ENCODE data around the gene SPRR2D. TPM values are rescaled to one million over a fixed set of nuclear protein-coding genes. Genes with fewer than 3 reads are reported as not detected.

SPRR2D gene
- not detected in 2 replicates for total RNA-seq

GRCh38 chr1:153040950-153041631 lies at the start of gene SPRR2D:
SPRR2D (minus strand) TSS chr1:153041120; CDS start chr1:153040346, 774 bp downstream.

GRCh38 chr1:153071511-153071910 lies 30.6 kb upstream of the SPRR2D start, which contains the start of gene SPRR2B:
SPRR2B (minus strand) TSS chr1:153071611; CDS start chr1:153070839, 772 bp downstream.

GRCh38 chr1:153057375-153057774 lies 16.5 kb upstream of the SPRR2D start, which contains the start of gene SPRR2A:
SPRR2A (minus strand) TSS chr1:153057512; CDS start chr1:153056735, 777 bp downstream.

GRCh38 chr1:153030895-153031294 lies 10.0 kb downstream of the SPRR2D start, which contains the start of gene SPRR1B:
SPRR1B (plus strand) TSS chr1:153031203; CDS start chr1:153032346, 1,143 bp downstream.

GRCh38 chr1:153001382-153001781 lies 39.5 kb downstream of the SPRR2D start, which contains the start of gene SPRR3:
SPRR3 (plus strand) TSS chr1:153001749; CDS start chr1:153003021, 1,272 bp downstream.

Other genes with a start within 250 kb of the SPRR2D start
- not detected in 2 replicates for gene LCE1D, start 244.4 kb downstream of the SPRR2D start, total RNA-seq
- gene LCE1C, start 234.5 kb downstream of the SPRR2D start, total RNA-seq: not detected in 2 replicates
- gene LCE1B, start 229.1 kb downstream of the SPRR2D start, total RNA-seq: not detected in 2 replicates
- not detected in 2 replicates for gene LCE1A, start 213.6 kb downstream of the SPRR2D start, total RNA-seq
- gene LCE6A, start 198.3 kb downstream of the SPRR2D start, total RNA-seq: not detected in 2 replicates
- not detected in 2 replicates for gene LCE7A, start 181.1 kb downstream of the SPRR2D start, total RNA-seq
- not detected in 2 replicates for gene SMCP, start 162.8 kb downstream of the SPRR2D start, total RNA-seq
- gene IVL, start 132.6 kb downstream of the SPRR2D start, total RNA-seq: not detected in 2 replicates
- not detected in 2 replicates for gene SPRR5, start 93.9 kb downstream of the SPRR2D start, total RNA-seq
- gene SPRR4, start 70.5 kb downstream of the SPRR2D start, total RNA-seq: not detected in 2 replicates
- not detected in 2 replicates for gene SPRR1A, start 57.0 kb downstream of the SPRR2D start, total RNA-seq
- not detected in 2 replicates for gene SPRR3, start 39.4 kb downstream of the SPRR2D start, total RNA-seq
- not detected in 2 replicates for gene SPRR1B, start 9.9 kb downstream of the SPRR2D start, total RNA-seq
- not detected in 2 replicates for gene SPRR2A, start 16.4 kb upstream of the SPRR2D start, total RNA-seq
- gene SPRR2B, start 30.5 kb upstream of the SPRR2D start, total RNA-seq: not detected in 2 replicates
- gene SPRR2E, start 53.4 kb upstream of the SPRR2D start, total RNA-seq: not detected in 2 replicates
- not detected in 2 replicates for gene SPRR2F, start 72.4 kb upstream of the SPRR2D start, total RNA-seq
- gene SPRR2G, start 109.8 kb upstream of the SPRR2D start, total RNA-seq: not detected in 2 replicates
- gene LELP1, start 162.3 kb upstream of the SPRR2D start, total RNA-seq: not detected in 2 replicates
- gene PRR9, start 176.5 kb upstream of the SPRR2D start, total RNA-seq: not detected in 2 replicates
- gene LORICRIN, start 218.6 kb upstream of the SPRR2D start, total RNA-seq: not detected in 2 replicates